A673 (cell line): ENCODE data around the gene PEAR1. TPM values are rescaled to one million over a fixed set of nuclear protein-coding genes. Genes with fewer than 3 reads are reported as not detected.

Experiments
- BruUV-seq: library from RNA; stranded (reverse); fragments of 400-500 nt; replicated peaks from 2 replicates; lab custom pipeline; 2021; lab: Mats Ljungman, UMichigan
- CTCF ChIA-PET: fragments of 300-600 bp; sonication (Branson Sonifier 250); formaldehyde crosslinking; loops from one replicate; lab custom pipeline; 2022; ENCODE audit warnings: antibody characterized with exemption; lab: Charles Lee
- POLR2A ChIA-PET: fragments of 300-600 bp; sonication (Branson Sonifier 250); formaldehyde crosslinking; loops from one replicate; lab custom pipeline; 2022; ENCODE audit warnings: antibody characterized with exemption; ENCODE audit not compliant: low non-redundant PET; lab: Charles Lee
- DNase-seq: peaks from one replicate; pipeline ENCODE4 v3.0.0-alpha.2; 2015; ENCODE audit warnings: low spot score
- H3K27ac ChIP-seq: fragments of 200-600 bp; sonication (generic); 2 replicates; pipeline ENCODE4 v1.5.1; 2016; ENCODE audit warnings: mixed run types, low read depth, mild to moderate bottlenecking, mixed read lengths, antibody characterized with exemption, low read length; ENCODE audit not compliant: poor library complexity, severe bottlenecking
- H3K27me3 ChIP-seq: fragments of 200-600 bp; sonication (generic); replicated peaks from 2 replicates; pipeline ENCODE4 v1.6.1; 2017; ENCODE audit warnings: mixed run types, low read depth, mild to moderate bottlenecking, mixed read lengths, antibody characterized with exemption, low read length; ENCODE audit not compliant: insufficient read depth, poor library complexity
- H3K36me3 ChIP-seq: fragments of 200-600 bp; sonication (generic); 2 replicates; pipeline ENCODE4 v1.6.1; 2016; ENCODE audit warnings: mixed run types, mild to moderate bottlenecking, mixed read lengths, antibody characterized with exemption, low read length; ENCODE audit not compliant: insufficient read depth, poor library complexity, severe bottlenecking
- H3K4me1 ChIP-seq: fragments of 200-600 bp; sonication (generic); 2 replicates; pipeline ENCODE4 v1.6.1; 2017; ENCODE audit warnings: mixed run types, mild to moderate bottlenecking, mixed read lengths, antibody characterized with exemption, low read length; ENCODE audit not compliant: insufficient read depth, poor library complexity, severe bottlenecking
- H3K4me3 ChIP-seq: fragments of 200-600 bp; sonication (generic); 2 replicates; pipeline ENCODE4 v1.5.1; 2016; ENCODE audit warnings: low read depth, mixed run types, mild to moderate bottlenecking, mixed read lengths, low read length; ENCODE audit not compliant: poor library complexity, severe bottlenecking
- H3K9me3 ChIP-seq: fragments of 200-600 bp; sonication (generic); 2 replicates; pipeline ENCODE4 v1.6.1; 2016; ENCODE audit warnings: mixed run types, low read depth, mild to moderate bottlenecking, mixed read lengths, antibody characterized with exemption, low read length; ENCODE audit not compliant: poor library complexity, severe bottlenecking
- EZH2 ChIP-seq: fragments of 200-600 bp; sonication (generic); IDR thresholded peaks from 2 replicates; pipeline ENCODE4 v1.6.1; 2017; ENCODE audit warnings: borderline replicate concordance, low read depth, mild to moderate bottlenecking, mixed read lengths, antibody characterized with exemption, low read length; ENCODE audit not compliant: poor library complexity, severe bottlenecking
- intact Hi-C: fragments of 100-400 bp; cut with micrococcal nuclease; formaldehyde crosslinking; loops from one replicate; pipeline ENCODE4 v1.10.0; 2022; ENCODE audit not compliant: unreplicated experiment
- total RNA-seq: library from RNA; stranded (reverse); gene quantifications from 2 replicates; pipeline ENCODE4 v1.2.3, GENCODE V29; 2021
- TF ChIP-seq, protein P1 (sequence below): fragments of 300-800, 200-600 bp; sonication (generic); conservative IDR thresholded peaks from 2 replicates; pipeline ENCODE4 v1.5.1; 2017; ENCODE audit warnings: low read depth, mild to moderate bottlenecking, antibody characterized with exemption, low read length, moderate library complexity, mixed read lengths

The PEAR1 gene
- total RNA-seq, 1 experiment from 2014 or later: 0.52 TPM

- peaks cover 27% of the 10 kb centered on the region for H3K36me3 ChIP-seq
Measured at GRCh38 chr1:156958247-156958714, 64.8 kb downstream of the PEAR1 start.

DNA sequence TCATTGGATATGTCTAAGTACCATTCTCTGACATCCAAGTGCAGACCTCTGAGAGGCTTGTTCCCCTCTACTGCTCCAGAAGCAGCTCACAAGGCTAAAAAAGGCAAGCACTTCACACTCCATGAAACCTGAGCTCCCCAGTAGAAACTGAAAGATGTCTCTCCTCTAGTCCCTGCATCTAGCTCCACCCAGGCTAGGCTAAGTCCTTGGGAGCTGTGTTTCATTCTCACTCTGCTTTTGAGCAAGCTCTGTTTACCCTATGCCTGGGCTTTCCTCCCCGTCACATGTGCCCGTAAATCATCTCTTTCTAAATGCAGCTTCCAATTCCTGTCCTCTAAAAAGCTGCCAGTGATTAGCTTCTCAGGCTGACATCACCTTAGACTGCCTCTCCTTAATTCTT lies 65.9 kb downstream of the PEAR1 start:
- Histone ChIP-seq H3K36me3 (peaks cover 27% of the 10 kb centered on the region), H3K4me3 (no peak overlapping the region), H3K27me3 (no peaks in the 10 kb centered on the region), H3K4me1 (no peaks in the 10 kb centered on the region), H3K9me3 (no peaks in the 10 kb centered on the region), H3K27ac (no peak overlapping the region)
- CTCF ChIA-PET: interaction anchor here (0.7 kb wide), 1 partner anchor 30 kb away, joined by 4 read pairs; no protein-coding TSS in a partner anchor
- BruUV-seq: no TSS peak
- TF ChIP-seq, protein P1, sequence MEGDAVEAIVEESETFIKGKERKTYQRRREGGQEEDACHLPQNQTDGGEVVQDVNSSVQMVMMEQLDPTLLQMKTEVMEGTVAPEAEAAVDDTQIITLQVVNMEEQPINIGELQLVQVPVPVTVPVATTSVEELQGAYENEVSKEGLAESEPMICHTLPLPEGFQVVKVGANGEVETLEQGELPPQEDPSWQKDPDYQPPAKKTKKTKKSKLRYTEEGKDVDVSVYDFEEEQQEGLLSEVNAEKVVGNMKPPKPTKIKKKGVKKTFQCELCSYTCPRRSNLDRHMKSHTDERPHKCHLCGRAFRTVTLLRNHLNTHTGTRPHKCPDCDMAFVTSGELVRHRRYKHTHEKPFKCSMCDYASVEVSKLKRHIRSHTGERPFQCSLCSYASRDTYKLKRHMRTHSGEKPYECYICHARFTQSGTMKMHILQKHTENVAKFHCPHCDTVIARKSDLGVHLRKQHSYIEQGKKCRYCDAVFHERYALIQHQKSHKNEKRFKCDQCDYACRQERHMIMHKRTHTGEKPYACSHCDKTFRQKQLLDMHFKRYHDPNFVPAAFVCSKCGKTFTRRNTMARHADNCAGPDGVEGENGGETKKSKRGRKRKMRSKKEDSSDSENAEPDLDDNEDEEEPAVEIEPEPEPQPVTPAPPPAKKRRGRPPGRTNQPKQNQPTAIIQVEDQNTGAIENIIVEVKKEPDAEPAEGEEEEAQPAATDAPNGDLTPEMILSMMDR: no peak
- TF ChIP-seq EZH2: no peak
- no peak for DNase-seq
- POLR2A ChIA-PET: no interaction called here
- intact Hi-C loops: no loop called here

More at GRCh38 chr1:156958247-156958714, 64.8 kb downstream of the PEAR1 start:
- ChIA-PET POLR2A (no interaction called here), CTCF (no interaction called here)
- intact Hi-C loops: no loop called here
- no TSS peak for BruUV-seq
- no peaks in the 10 kb centered on the region for H3K9me3 ChIP-seq
- H3K4me3 ChIP-seq: no peak overlapping the region
- no peaks in the 10 kb centered on the region for H3K4me1 ChIP-seq
- H3K27ac ChIP-seq: no peak overlapping the region
- no peak for DNase-seq
- TF ChIP-seq EZH2: no peak
- TF ChIP-seq, protein P1: no peak
- H3K27me3 ChIP-seq: no peaks in the 10 kb centered on the region

DNA sequence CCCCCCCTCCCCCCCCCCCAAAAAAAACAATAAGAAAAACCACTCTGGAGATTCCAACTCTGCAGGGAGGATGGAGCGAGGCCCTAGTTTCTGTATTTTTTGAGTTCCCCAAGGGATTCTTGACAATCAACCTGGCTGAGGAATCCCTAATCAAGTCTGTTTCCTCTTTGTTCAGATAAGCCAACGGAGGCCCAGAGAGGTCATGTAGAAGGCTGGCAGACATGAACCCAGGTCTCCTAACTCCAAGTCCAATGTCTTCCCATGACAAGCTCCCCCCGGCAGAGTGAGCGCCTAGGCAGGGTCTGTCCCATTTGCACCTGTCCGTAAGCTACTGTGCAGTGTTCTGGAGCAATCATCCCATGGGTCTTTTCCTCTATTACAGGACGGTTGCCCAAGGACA lies 66.4 kb downstream of the PEAR1 start:
- no peak overlapping the region for H3K4me3 ChIP-seq
- H3K4me1 ChIP-seq: no peaks in the 10 kb centered on the region
- POLR2A ChIA-PET: no interaction called here
- TF ChIP-seq EZH2: no peak
- TF ChIP-seq, protein P1: no peak
- BruUV-seq: no TSS peak
- intact Hi-C loops: no loop called here
- peaks cover 27% of the 10 kb centered on the region for H3K36me3 ChIP-seq
- H3K27ac ChIP-seq: no peak overlapping the region
- no peaks in the 10 kb centered on the region for H3K27me3 ChIP-seq
- no peaks in the 10 kb centered on the region for H3K9me3 ChIP-seq
- CTCF ChIA-PET: interaction anchor here (0.7 kb wide), 1 partner anchor 31 kb away, joined by 4 read pairs; no protein-coding TSS in a partner anchor
- DNase-seq: no peak
